Kidney epithelial cell (primary cell): ENCODE data around the gene CNTNAP2. TPM values are rescaled to one million over a fixed set of nuclear protein-coding genes. Genes with fewer than 3 reads are reported as not detected.

Experiments used
- DNase-seq: peaks from one replicate; pipeline ENCODE4 v3.0.0-alpha.2; 2010; ENCODE audit warnings: low read depth
- H3K27me3 ChIP-seq: 2 replicates; pipeline ENCODE4 v1.6.0; 2011; ENCODE audit warnings: low read length; ENCODE audit not compliant: control insufficient read depth, insufficient read depth
- H3K36me3 ChIP-seq: 2 replicates; pipeline ENCODE4 v1.5.1; 2011; ENCODE audit warnings: low read length; ENCODE audit not compliant: control insufficient read depth, insufficient read depth
- H3K4me3 ChIP-seq: 2 replicates; pipeline ENCODE4 v1.5.1; 2011; ENCODE audit warnings: low read depth, mild to moderate bottlenecking, control low read depth, low read length
- CTCF ChIP-seq: IDR thresholded peaks from 2 replicates; pipeline ENCODE4 v1.5.1; 2011; ENCODE audit warnings: mild to moderate bottlenecking, moderate library complexity, low read length, control low read depth, inconsistent platforms; ENCODE audit not compliant: insufficient read depth, poor library complexity, severe bottlenecking
- total RNA-seq: library from RNA; depleted of rRNA; stranded (reverse); fragments of >200 nt; gene quantifications from 2 replicates; pipeline ENCODE4 v1.2.3, GENCODE V29; 2015

CNTNAP2 gene
- total RNA-seq, 1 donor from 2014 or later = 14.0 TPM

GRCh38 chr7:148083448-148083847 is 1966.8 kb downstream of the CNTNAP2 start:
- TF ChIP-seq CTCF = no peak
- Histone ChIP-seq H3K36me3 (no peaks in the 10 kb centered on the region), H3K27me3 (no peaks in the 10 kb centered on the region), H3K4me3 (no peak overlapping the region)
- DNase-seq = no peak

- Histone ChIP-seq H3K4me3 (no peak overlapping the region), H3K36me3 (no peaks in the 10 kb centered on the region), H3K27me3 (no peaks in the 10 kb centered on the region)
- no peak for DNase-seq
- TF ChIP-seq CTCF = peak; percentile 79
These were observed 1967.5 kb downstream of the CNTNAP2 start for GRCh38 chr7:148084138-148084537.

DNA sequence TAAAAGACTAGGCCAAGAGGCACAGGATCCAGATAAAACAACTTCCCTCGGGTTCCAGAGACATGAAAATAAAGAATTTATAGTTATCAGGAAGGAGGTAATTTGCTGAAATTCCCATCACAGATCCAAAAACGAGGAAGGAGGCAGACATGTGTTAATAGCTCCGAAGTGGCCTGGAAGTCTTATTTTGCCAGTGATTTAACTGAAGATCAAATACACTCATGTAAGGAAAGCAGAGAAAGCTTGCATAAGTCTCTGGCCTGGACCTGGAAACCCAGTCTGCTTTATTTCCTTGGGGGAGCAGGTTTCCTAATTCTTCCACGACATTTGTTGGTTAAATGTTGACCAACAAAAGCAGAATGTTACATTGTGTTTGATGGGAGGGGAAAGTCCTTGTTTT is 1975.3 kb downstream of the CNTNAP2 start:
- H3K4me3 ChIP-seq = no peak overlapping the region
- no peaks in the 10 kb centered on the region for H3K27me3 ChIP-seq
- no peaks in the 10 kb centered on the region for H3K36me3 ChIP-seq
- no peak for DNase-seq
- TF ChIP-seq CTCF = no peak

- Histone ChIP-seq H3K4me3 (no peak overlapping the region), H3K36me3 (no peaks in the 10 kb centered on the region), H3K27me3 (no peaks in the 10 kb centered on the region)
- DNase-seq = no peak
- no peak for TF ChIP-seq CTCF
These were observed 1977.0 kb downstream of the CNTNAP2 start for GRCh38 chr7:148093375-148094166.

DNA sequence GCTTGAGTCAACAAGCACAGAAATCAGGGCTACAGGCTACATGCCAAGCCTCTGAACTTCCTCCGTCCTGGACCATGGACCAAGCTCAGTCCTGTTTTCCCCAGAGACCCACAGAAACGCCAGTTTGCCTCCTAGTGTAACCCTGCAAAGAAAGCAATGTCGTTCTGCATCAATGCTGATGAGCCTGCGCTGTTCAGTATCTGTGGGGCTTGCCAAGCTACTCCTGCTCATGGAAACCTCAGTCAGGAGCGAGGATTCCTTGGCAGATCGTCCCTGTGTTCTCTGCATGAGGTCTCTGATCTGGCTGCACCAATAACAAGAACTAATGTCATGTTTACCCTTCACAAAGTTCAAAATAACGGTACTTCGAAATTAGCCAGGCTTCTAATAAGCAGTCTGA is 1978.5 kb downstream of the CNTNAP2 start:
- no peak overlapping the region for H3K4me3 ChIP-seq
- H3K27me3 ChIP-seq = no peaks in the 10 kb centered on the region
- TF ChIP-seq CTCF = no peak
- DNase-seq = no peak
- no peaks in the 10 kb centered on the region for H3K36me3 ChIP-seq
